Stimulated activated CD4-positive, alpha-beta T cell treated with anti-CD3 and anti-CD28 coated beads, Interleukin-15, amount 100 ng/mL, for 24 hours (primary cell): ENCODE results near the gene DQX1.
A peak's percentile ranks its signal among the peaks of the same experiment; 100 is the strongest.

Experiments used
- DNase-seq: peaks from one replicate; pipeline ENCODE4 v3.0.0-alpha.2; 2020

The DQX1 gene

GRCh38 chr2:74510272-74510671 lies 15.8 kb downstream of the DQX1 start:
- DNase-seq: no peak

GRCh38 chr2:74507926-74508520 lies 18.0 kb downstream of the DQX1 start:
- DNase-seq: peak; percentile 25

DNA sequence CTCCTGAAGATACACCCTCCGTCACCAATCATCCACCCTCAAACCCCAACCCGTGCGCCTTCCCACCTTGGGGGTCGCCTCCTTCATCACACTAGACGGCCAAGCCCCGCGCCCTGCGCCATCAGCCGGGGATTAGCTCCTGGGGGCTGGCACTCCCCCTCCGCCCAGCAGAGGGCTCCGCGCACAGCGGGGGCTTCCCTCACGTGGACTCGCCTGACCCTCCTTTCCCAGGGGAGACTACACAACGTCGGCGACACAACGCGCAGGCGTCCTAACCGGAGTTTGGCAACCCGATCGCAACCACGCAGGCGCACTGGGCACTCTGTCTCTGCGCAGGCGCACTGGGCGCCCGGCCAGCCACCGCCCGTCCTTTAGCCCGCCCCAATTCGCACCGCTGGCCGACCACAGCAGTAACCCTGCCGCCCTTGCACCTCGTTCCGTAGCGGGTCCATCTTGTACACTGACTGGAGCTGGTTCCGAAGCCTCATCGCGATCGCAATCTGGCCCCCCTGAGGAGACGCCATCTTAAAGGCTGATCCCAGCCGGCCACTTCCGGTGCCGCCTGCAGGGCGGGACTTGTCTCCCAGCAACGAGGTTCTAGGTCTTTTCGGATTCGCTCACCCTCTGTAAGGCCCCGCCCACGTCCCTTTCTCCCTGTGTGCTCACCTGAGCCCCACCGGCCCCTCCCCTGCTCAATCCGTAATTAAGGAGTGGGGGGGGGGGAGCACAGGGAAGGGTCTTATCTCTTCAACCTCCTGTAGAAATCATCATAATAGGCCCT lies 18.7 kb downstream of the DQX1 start, which contains the start of gene PCGF1:
TSS of gene PCGF1 (minus strand) at position 551 of the 781 bp plus-strand sequence. CDS start at position 524, 27 bp downstream.
- peak; percentile 100 for DNase-seq

DNA sequence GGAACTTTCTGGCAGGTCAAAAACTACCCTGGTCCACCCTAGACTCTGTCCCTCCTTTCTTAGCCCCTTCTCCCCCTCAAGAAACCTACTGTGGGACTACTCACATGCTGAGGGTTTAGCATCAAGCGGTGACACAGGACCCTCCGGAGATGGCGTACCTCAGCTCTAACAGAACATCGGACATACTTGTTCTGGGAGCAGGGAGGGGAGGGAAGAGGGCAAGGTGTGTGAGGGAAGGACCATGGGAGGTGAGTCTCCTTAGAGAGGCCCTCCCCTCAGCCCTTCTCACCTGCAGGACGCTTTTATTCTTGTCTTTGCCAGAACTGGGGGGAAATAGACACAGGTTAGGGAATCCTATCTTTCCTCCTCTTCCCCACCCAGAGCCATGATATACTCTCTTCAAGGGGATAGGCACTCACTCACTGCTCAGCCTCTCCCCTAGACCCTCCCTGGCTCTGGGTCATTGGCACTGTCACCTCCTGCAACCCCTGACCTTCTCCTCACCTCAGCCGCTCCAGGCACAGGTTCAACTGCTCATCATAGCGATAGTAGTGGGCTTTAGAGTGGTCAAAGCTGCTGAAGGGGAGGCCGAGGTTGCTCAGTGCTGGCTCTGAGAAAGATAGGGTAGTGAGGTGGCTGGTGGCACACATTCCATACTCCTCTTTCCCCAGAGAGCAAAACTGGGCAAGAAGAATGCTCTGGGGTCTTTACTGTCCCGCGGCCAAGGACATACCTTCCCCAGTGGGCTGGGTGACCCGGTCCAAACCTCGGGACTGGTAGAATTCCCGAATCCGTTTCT lies 20.4 kb downstream of the DQX1 start:
- DNase-seq: no peak

DNA sequence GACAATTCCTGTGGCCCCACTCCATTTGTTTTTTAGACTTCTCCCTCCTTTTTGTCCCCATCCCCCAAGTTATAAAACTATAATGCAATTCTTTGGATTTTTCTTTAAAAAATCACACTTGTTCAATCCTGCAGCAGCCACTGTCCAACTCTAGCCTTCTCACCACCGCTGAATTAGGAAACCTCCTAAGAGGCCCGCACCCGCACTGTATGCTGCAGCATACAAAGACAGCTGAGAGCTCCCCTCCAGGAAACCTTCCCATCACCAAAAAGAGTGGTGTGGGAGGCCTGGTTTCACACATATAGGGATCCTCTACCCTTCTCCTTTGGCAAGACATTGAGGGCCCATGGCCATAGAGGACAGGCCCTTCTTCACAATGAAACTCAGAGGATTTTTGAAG lies 21.4 kb downstream of the DQX1 start:
- DNase-seq: no peak

GRCh38 chr2:74503506-74504475 lies 22.2 kb downstream of the DQX1 start:
- no peak for DNase-seq

GRCh38 chr2:74502720-74503505 lies 23.1 kb downstream of the DQX1 start:
- DNase-seq: peak; percentile 74

DNA sequence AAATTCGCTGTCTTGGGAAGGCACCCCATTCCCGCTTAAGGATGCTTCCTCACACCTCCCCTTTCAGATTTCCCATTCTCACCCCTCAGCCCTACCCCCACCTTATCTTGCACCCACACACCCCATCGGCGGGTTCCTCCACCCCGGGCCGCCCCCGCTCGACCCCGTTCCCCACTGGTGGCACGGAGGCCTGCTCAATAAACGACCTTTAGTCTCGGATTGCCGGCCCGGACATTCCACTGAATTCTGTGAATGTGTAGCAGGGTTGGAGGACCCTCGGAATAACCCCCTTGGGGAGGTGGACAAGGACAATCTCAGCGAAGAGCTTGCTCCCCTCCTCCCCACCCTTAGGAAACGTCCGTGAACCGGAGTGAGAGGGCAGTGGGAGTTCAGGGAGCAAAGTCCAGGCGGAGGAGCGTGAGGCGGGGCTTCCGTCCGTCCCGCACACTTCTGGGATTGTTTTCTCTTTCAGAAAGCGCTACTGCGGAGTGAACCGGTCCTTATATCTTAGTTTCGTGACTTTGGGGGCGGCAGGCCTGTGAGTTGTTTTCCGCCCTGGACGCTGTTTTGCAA lies 23.8 kb downstream of the DQX1 start:
- DNase-seq: no peak

- no peak for DNase-seq
Measured at GRCh38 chr2:74501335-74502071, 24.5 kb downstream of the DQX1 start.

DNA sequence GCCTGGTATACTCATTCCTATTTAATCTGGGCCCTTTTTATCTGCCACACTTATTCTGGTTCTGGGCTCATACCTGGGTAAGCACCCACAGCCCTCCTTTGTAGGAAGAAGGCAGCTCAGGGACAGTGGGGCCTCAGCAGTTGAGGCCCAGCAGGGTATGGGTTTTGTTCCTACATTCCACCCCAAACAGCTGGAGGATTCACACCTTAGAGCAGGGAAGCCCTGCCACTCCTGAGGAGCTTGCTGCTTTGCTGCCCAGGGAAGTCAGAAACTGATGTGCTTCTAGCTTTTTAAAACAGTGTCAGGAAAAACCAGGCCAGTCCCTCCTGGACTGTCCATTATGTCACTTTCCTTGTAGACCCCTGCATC lies 25.5 kb downstream of the DQX1 start:
- no peak for DNase-seq

GRCh38 chr2:74499940-74500577 lies 26.0 kb downstream of the DQX1 start:
- no peak for DNase-seq

DNA sequence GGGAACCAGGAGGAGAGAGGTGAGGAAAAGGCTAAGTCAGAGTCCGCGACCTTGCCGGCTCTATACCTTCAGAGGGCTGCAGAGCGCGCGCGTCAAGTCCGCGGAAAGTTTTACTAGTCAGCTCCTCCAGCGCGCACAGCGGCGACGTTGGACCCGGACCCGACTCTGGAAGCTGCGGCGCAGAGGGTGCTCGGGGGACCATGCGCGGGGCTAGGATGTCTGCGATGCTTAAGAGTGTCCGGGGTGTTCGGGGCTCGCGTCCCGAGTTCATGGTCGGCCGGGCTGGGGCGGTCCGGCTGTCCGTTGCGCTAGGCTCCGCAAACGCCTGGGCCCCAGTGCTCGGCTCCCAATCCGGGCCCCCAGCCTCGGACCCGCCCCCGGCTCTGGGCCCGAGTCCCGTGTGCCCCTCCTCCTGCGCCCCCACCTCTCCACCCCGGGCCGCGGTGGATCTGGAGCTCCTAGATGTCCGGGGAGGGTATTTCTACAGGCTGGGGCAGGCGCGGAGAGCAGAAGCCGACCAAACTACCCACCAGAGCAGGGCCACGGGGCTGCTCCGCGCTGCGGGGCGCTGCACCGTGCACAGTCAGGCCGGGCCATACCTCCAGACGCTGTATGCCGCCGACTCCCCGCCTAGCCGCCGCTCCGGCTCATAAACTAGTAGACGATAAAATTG lies 26.6 kb downstream of the DQX1 start, which contains the start of gene LBX2:
TSS of gene LBX2 (minus strand) at position 337 of the 673 bp plus-strand sequence. CDS start at position 271, 66 bp downstream.
- peak; percentile 68 for DNase-seq

DNA sequence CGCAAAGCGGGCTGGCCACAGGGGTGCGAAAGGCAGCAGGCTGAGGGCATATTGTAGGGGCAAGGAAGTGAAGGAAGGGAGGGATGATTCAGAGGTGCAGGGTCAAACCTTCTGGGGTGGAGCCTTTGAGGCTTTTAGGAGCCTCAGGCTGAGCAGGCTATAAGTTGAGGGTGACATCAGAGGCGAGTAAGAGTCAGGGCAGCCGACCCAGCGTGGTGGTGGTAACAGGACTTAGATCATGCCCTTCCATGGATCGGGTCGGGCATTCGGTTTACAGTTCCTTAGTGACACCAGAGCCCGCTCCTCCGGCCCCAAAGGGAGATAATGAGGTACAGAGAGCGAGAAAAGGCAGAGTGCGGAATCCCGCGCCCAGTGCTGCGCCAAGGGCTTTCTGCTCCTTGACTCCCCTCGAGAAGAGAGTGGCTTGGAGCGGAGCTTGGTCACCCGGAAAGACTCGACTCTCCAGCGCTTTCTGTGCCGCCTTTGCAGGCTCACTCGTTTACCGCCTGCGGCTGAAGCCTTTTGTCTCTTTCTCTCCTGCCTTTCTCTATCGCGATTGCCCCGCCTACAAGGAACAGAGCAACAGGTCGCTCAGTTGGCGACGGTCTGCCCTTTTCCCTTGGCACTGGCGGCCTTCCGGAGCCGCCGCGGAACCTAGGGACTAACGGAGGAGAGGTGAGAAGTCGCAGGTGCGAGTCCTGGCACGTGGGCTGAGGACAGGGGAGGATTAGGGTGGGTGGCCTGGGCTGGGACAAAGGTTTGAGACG lies 27.3 kb downstream of the DQX1 start:
- peak; percentile 47 for DNase-seq

GRCh38 chr2:74497777-74498499 lies 28.1 kb downstream of the DQX1 start:
- peak; percentile 62 for DNase-seq

- DNase-seq: no peak
Measured at GRCh38 chr2:74496997-74497776, 28.8 kb downstream of the DQX1 start.

DNA sequence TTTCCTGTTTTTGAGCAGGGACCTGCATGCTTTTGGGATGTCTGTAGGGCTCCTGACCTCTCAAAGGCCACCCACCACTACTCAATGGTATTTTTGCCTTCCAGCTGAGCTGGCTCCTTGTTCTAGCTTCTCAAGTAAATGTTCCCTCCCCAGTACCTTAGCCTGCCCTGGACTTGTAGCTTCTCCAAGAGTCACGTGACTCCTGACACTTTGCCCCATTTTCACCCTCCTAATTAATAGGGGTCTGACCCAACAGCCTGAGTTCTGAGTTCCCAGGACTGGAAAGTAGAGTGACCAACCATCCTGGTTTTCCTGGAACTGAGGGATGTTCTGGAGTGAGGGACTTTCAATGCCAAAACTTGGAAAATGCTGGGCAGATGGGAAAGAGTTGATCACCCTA lies 30.6 kb downstream of the DQX1 start:
- no peak for DNase-seq

DNA sequence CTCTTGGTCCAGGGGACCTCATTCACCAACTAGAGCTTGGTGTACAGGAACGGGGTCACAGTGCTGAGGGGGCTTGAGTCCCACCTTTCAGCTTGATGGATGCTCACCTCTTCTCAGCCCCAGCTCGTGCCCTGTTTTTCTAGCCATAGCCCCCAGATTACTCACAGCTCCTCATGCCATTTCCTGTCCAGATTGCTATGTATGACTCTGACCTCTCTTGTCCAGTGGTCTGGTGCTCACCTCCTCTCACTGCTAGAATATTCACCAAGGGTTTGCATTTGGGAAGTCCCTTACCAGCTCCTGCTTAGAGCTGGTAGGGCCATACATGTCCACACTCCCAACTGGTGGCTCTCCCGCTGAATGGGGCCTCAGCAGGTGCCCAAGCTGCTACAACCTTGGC lies 32.5 kb downstream of the DQX1 start:
- DNase-seq: no peak
